Tibial artery (tissue), 4 donors: ENCODE measurements around the gene MORC4.

ENCODE experiments used
- DNase-seq, 2 donors: peaks; one replicate each; pipeline ENCODE4 v3.0.0-alpha.2; 2019
- H3K27ac ChIP-seq, 2 donors: fragments of 200-600 bp; sonication (generic) in 1 of 2; 1 replicate in 1 of 2; 2 replicates in 1 of 2; pipeline ENCODE4 v1.5.1; 2018 to 2019; ENCODE audit warnings: mild to moderate bottlenecking in 1 of 2
- H3K27me3 ChIP-seq, 2 donors: fragments of 200-600 bp; sonication (generic) in 1 of 2; one replicate each; pipeline versions ENCODE4 v1.5.1 to v1.6.0; 2016 to 2019
- H3K36me3 ChIP-seq, 3 donors: fragments of 200-600 bp; sonication (generic) in 2 of 3; one replicate each; pipeline ENCODE4 v1.5.1; 2016 to 2019; ENCODE audit warnings: mild to moderate bottlenecking in 2 of 3
- H3K4me1 ChIP-seq, 4 donors: fragments of 200-600 bp; sonication (generic) in 2 of 4; 1 replicate in 3 of 4; 2 replicates in 1 of 4; pipeline ENCODE4 v1.5.1; 2016 to 2019
- H3K4me3 ChIP-seq, 2 donors: fragments of 200-600 bp; sonication (generic) in 1 of 2; 1 replicate in 1 of 2; 2 replicates in 1 of 2; pipeline ENCODE4 v1.5.1; 2018 to 2019; ENCODE audit warnings: mild to moderate bottlenecking in 2 of 2
- H3K9me3 ChIP-seq, 3 donors: fragments of 200-600 bp; sonication (generic) in 1 of 3; one replicate each; pipeline ENCODE4 v1.5.1; 2016 to 2019
- intact Hi-C: fragments of 100-400 bp; cut with DNase I; formaldehyde crosslinking; loops from one replicate; pipeline ENCODE4 v1.15.0; 2023; ENCODE audit warnings: low total_unique reads
- TF ChIP-seq, protein P1 (sequence below), 2 experiments: fragments of 200-600 bp in 1 of 2; fragments of 450-650 bp in 1 of 2; IDR thresholded peaks; one replicate each; pipeline ENCODE4 v1.5.1; 2017 to 2019; ENCODE audit warnings: antibody characterized with exemption in 2 of 2, mild to moderate bottlenecking in 1 of 2, moderate library complexity in 1 of 2

Gene MORC4

DNA sequence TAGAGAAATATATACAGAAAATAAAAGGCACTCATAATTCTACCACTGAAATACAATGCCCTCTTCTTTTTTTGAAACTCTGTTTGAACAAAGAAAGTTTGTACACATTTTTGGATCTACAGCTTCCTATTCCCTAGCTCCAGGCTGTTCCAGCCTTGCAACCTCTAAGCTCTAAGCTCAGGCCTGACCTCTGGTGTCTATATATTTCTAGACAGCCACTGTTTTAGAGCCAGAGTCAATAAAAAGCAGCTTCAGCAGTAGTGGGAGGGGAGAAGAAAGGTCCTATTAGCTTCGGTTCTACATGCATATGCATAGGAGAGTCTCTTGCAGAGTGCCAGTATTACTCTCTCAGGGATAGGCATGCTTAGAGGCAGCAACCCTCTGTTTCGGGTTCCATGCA lies 40.1 kb downstream of the MORC4 start:
- intact Hi-C loops, result no loop called here
- DNase-seq, result no peak
- Histone ChIP-seq H3K27me3 (no peaks in the 10 kb centered on the region), H3K4me1 (no peaks in the 10 kb centered on the region), H3K36me3 (peaks cover 0 to 23% (median 4%) of the 10 kb centered on the region in 3 donors), H3K27ac (no peak overlapping the region), H3K9me3 (no peaks in the 10 kb centered on the region), H3K4me3 (no peak overlapping the region)
- TF ChIP-seq, protein P1, sequence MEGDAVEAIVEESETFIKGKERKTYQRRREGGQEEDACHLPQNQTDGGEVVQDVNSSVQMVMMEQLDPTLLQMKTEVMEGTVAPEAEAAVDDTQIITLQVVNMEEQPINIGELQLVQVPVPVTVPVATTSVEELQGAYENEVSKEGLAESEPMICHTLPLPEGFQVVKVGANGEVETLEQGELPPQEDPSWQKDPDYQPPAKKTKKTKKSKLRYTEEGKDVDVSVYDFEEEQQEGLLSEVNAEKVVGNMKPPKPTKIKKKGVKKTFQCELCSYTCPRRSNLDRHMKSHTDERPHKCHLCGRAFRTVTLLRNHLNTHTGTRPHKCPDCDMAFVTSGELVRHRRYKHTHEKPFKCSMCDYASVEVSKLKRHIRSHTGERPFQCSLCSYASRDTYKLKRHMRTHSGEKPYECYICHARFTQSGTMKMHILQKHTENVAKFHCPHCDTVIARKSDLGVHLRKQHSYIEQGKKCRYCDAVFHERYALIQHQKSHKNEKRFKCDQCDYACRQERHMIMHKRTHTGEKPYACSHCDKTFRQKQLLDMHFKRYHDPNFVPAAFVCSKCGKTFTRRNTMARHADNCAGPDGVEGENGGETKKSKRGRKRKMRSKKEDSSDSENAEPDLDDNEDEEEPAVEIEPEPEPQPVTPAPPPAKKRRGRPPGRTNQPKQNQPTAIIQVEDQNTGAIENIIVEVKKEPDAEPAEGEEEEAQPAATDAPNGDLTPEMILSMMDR (IDR thresholded peaks at IDR 0.05), result no peak

DNA sequence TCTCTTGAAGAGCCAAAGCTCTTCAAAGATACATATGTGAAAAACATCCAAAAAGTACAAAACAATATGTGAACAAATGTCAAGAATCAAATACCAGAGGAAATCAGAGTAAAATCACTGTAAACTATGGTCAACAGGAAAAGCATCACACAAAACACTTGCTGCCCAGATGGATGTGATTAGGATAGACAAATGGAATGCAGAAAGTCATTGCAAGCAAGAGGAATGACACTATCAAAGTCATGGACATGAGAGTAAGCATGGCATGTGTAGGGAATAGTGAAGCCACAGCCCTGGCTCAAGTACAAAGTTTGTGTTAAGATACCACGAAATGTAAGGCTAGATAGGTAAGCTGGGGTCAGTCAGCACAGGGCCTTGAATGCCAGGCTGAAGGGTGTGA lies 42.2 kb downstream of the MORC4 start:
- H3K27ac ChIP-seq, result no peak overlapping the region
- H3K4me3 ChIP-seq, result no peak overlapping the region
- no peaks in the 10 kb centered on the region for H3K27me3 ChIP-seq
- intact Hi-C loops, result no loop called here
- no peaks in the 10 kb centered on the region for H3K9me3 ChIP-seq
- TF ChIP-seq, protein P1 (IDR thresholded peaks at IDR 0.05), result no peak
- no peaks in the 10 kb centered on the region for H3K4me1 ChIP-seq
- H3K36me3 ChIP-seq, result peaks cover 4 to 23% (median 5%) of the 10 kb centered on the region in 3 donors
- DNase-seq, result no peak

DNA sequence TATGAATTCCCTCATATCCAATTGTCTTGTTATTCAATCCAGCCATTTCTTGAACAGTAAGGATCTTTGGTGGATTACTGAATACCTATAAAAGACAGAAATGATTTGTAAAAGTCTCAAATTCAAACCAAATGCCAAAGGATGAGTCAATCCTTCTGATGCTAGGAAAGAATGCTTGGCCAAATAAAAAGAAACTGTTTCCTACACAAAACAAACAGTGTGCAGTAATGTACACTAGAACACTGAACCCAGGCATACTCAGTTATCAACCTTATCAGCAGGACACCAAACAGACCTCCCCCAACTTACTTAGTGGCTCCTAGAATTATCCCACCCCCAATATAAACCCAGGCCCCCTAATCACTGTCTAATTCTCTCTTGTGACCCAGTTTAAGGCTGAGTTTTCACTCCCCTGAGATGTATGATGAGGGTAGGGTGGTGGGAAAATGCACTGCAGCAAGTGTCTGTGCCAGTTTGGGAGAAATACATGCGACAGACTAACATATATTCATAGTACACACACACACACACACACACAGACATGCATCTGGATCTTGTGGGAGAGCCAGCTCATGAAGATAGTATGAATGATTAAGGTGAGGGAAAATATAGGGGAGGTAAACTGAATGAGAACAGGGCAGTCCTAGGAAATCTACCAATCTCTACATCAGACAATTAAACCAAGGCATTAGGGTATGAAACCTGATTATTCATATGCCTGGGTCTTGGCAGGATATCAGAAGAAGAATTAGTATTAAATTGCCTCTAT lies 44.8 kb downstream of the MORC4 start:
- H3K4me1 ChIP-seq, result no peaks in the 10 kb centered on the region
- H3K4me3 ChIP-seq, result no peak overlapping the region
- TF ChIP-seq, protein P1 (IDR thresholded peaks at IDR 0.05), result no peak
- intact Hi-C loops, result no loop called here
- H3K27ac ChIP-seq, result no peak overlapping the region
- H3K27me3 ChIP-seq, result no peaks in the 10 kb centered on the region
- DNase-seq, result no peak
- H3K36me3 ChIP-seq, result peaks cover 0 to 12% (median 5%) of the 10 kb centered on the region in 3 donors
- no peaks in the 10 kb centered on the region for H3K9me3 ChIP-seq

DNA sequence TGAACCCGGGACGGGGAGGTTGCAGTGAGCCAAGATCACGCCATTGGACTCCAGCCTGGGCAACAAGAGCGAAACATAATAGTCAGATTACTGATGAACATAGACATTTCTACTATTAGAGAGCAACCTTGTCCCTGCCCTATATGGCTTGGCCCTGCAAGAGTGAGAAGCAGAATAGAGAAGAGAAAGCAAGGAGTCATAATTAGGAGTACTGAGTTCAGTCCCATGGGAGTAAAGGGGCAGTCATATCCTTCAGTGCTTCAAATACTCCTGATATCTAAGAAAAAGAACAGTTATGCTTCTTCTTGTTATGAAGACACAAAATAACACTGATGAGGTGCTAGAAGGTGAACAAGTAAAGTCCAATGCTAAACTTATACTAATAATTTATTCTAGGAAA lies 46.0 kb downstream of the MORC4 start:
- no peak overlapping the region for H3K27ac ChIP-seq
- H3K27me3 ChIP-seq, result no peaks in the 10 kb centered on the region
- no peak for DNase-seq
- no peaks in the 10 kb centered on the region for H3K9me3 ChIP-seq
- H3K4me1 ChIP-seq, result no peaks in the 10 kb centered on the region
- TF ChIP-seq, protein P1 (IDR thresholded peaks at IDR 0.05), result no peak
- H3K4me3 ChIP-seq, result no peak overlapping the region
- intact Hi-C loops, result no loop called here
- peaks cover 0 to 9% (median 5%) of the 10 kb centered on the region in 3 donors for H3K36me3 ChIP-seq

DNA sequence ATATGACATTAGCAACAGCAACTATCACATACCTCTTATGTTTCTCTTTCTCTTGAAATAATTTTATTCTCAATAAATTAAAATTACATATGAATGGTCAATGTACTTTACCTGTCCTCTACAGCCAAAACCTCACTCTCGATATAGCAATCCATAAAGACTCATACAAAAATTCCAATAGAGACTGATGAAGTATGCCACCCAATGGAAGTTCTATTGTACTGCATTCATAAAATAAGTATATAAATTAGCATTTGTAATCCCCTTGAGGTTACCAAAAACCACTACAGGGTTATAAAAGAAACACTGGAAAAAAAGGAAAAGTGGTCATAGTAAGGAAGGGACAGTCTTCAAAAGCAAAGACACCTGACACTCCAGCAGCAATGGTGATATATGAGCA lies 47.0 kb downstream of the MORC4 start:
- H3K4me3 ChIP-seq, result no peak overlapping the region
- peaks cover 0 to 9% (median 5%) of the 10 kb centered on the region in 3 donors for H3K36me3 ChIP-seq
- no peaks in the 10 kb centered on the region for H3K27me3 ChIP-seq
- TF ChIP-seq, protein P1 (IDR thresholded peaks at IDR 0.05), result peak in 1 of 2 experiments; percentile 20
- H3K27ac ChIP-seq, result no peak overlapping the region
- no peak for DNase-seq
- H3K9me3 ChIP-seq, result no peaks in the 10 kb centered on the region
- H3K4me1 ChIP-seq, result no peaks in the 10 kb centered on the region
- intact Hi-C loops, result no loop called here
